IPS-18a (cell line): ENCODE measurements around the gene KCTD21.

Experiments used
- H3K27ac ChIP-seq: one replicate; pipeline ENCODE4 v1.5.1; 2013; ENCODE audit warnings: low read length
- H3K27me3 ChIP-seq: one replicate; pipeline ENCODE4 v1.6.1; 2013; ENCODE audit warnings: mild to moderate bottlenecking, low read length; ENCODE audit not compliant: control insufficient read depth, insufficient read depth
- H3K36me3 ChIP-seq: one replicate; pipeline ENCODE4 v1.6.1; 2013; ENCODE audit warnings: low read depth, low read length; ENCODE audit not compliant: control insufficient read depth
- H3K4me1 ChIP-seq: one replicate; pipeline ENCODE4 v1.6.1; 2013; ENCODE audit warnings: low read depth, low read length; ENCODE audit not compliant: control insufficient read depth
- H3K4me3 ChIP-seq: one replicate; pipeline ENCODE4 v1.5.1; 2013; ENCODE audit warnings: low read length
- H3K9ac ChIP-seq: one replicate; pipeline ENCODE4 v1.6.1; 2013; ENCODE audit warnings: mild to moderate bottlenecking, low read length, moderate library complexity
- H3K9me3 ChIP-seq: one replicate; pipeline ENCODE4 v1.6.1; 2013; ENCODE audit warnings: low read depth, low read length; ENCODE audit not compliant: control insufficient read depth

The KCTD21 gene

DNA sequence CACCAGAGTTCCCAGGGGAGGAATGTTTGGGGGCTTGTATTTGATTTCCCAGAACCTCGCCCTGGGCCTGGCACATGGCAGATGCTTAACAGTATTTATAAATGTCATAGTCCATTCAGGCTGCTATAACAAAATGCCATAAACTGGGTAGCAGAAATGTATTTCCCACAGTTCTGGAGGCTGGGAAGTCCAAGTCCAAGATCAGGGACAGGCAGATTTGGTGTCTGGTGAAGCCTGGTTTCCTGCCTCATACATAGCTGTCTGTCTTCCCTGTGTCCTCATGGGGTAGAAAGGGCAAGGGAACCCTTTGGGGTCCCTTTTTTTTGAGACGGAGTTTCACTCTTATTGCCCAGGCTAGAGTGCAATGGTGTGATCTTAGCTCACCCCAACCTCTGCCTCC is 24.0 kb downstream of the KCTD21 start:
- Histone ChIP-seq H3K9me3 (no peaks in the 10 kb centered on the region), H3K36me3 (no peaks in the 10 kb centered on the region), H3K4me3 (no peak overlapping the region), H3K27me3 (no peaks in the 10 kb centered on the region), H3K9ac (no peak overlapping the region), H3K27ac (no peak overlapping the region), H3K4me1 (no peaks in the 10 kb centered on the region)

DNA sequence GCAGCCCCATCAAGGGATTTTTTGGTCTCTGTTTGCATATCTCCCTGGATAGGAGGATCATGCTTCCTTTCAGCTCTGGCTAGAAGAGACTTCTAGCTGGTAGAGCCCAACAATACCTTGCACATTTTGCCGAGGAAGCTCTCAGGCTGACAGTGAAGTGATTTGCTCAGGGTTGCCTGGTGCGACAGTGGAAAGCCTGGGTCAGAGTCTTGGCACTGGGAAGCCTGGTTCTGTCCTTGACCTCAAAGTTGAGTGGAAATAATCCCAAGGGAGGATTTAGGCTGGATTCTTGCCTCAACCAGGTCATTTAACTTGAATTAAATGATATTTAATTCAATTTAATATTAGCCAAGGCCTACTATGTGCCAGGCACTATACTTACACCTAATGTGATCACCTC is 24.6 kb downstream of the KCTD21 start:
- H3K36me3 ChIP-seq: no peaks in the 10 kb centered on the region
- H3K9me3 ChIP-seq: no peaks in the 10 kb centered on the region
- no peak overlapping the region for H3K4me3 ChIP-seq
- H3K9ac ChIP-seq: no peak overlapping the region
- no peaks in the 10 kb centered on the region for H3K4me1 ChIP-seq
- H3K27ac ChIP-seq: no peak overlapping the region
- H3K27me3 ChIP-seq: no peaks in the 10 kb centered on the region

GRCh38 chr11:78161962-78162371 is 26.5 kb downstream of the KCTD21 start:
- H3K4me1 ChIP-seq: no peaks in the 10 kb centered on the region
- H3K9ac ChIP-seq: no peak overlapping the region
- H3K4me3 ChIP-seq: no peak overlapping the region
- H3K36me3 ChIP-seq: no peaks in the 10 kb centered on the region
- H3K27me3 ChIP-seq: no peaks in the 10 kb centered on the region
- no peak overlapping the region for H3K27ac ChIP-seq
- H3K9me3 ChIP-seq: no peaks in the 10 kb centered on the region

DNA sequence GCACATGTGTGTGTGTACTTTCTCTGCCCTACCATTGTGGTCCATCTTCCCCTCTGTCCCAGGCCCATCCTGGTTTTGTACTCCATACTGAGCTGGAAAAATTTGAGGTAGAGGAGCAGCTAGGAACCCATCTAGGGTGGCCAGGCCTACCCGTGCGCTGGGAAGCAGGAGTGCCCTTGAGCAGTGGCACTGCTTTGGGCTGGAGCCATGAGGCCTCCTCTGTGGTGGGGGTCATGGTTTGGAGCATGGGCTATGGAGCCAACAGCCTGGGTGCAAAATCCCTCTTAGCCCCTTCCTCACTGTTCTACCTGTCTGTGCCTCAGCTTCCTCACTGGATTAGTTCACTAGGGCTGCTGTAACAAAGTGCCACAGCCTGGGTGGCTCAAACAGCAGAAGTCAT is 27.1 kb downstream of the KCTD21 start:
- Histone ChIP-seq H3K9me3 (no peaks in the 10 kb centered on the region), H3K4me1 (no peaks in the 10 kb centered on the region), H3K27me3 (no peaks in the 10 kb centered on the region), H3K36me3 (no peaks in the 10 kb centered on the region), H3K27ac (no peak overlapping the region), H3K4me3 (no peak overlapping the region), H3K9ac (no peak overlapping the region)

DNA sequence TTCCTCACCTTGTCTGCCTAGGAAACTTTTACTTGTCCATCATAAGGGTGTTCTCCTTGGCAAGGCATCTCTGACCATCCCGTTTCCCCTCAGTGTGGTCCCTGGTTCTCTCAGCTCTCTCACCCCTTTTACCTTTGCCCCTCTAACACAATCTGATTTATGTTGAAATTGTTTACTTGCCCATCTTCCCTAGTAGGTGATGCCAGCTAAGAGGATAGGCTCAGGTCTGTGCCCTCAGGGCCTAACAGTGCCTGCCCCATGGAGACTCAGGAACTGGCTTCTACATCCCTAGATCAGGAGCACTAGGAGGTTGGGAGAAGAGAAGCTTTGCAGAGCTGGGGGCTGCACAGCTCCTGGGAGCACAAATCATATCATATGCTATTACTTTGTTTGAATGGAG is 27.9 kb downstream of the KCTD21 start:
- no peaks in the 10 kb centered on the region for H3K36me3 ChIP-seq
- H3K9ac ChIP-seq: no peak overlapping the region
- no peak overlapping the region for H3K4me3 ChIP-seq
- no peaks in the 10 kb centered on the region for H3K4me1 ChIP-seq
- H3K9me3 ChIP-seq: no peaks in the 10 kb centered on the region
- no peak overlapping the region for H3K27ac ChIP-seq
- H3K27me3 ChIP-seq: no peaks in the 10 kb centered on the region

DNA sequence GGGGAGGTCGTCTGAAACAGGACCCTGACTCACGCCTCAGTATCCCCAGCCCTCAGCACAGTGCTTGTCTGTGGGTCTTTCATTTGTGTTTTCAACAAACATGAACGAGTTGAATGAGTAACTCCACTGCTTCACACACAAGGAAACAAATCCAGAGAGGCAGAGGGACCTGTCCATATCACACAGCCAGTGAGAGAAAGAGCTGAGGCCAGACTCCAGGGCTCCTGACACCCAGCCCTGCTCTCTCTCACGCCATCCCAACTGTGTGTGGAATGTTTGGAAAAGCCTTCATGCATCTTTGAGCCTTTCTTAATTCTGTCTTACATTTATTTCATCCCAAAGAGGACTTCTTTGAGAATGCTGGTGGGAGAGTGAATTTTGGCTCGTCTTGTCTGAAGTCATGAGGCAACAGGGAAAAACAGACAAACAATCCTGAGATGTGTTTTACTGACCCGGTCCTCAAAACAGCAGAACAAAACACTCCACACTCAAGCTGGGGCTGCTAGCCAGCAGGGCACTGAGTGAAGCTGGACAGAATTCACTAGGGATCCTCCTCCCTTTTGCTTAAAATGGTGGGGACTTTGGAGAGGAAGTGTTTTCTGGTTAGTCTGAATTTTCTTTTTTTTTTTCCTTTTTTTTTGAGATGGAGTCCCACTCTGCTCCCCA is 29.3 kb downstream of the KCTD21 start:
- no peaks in the 10 kb centered on the region for H3K27me3 ChIP-seq
- no peaks in the 10 kb centered on the region for H3K36me3 ChIP-seq
- H3K27ac ChIP-seq: no peak overlapping the region
- no peaks in the 10 kb centered on the region for H3K4me1 ChIP-seq
- no peak overlapping the region for H3K9ac ChIP-seq
- no peak overlapping the region for H3K4me3 ChIP-seq
- H3K9me3 ChIP-seq: no peaks in the 10 kb centered on the region

DNA sequence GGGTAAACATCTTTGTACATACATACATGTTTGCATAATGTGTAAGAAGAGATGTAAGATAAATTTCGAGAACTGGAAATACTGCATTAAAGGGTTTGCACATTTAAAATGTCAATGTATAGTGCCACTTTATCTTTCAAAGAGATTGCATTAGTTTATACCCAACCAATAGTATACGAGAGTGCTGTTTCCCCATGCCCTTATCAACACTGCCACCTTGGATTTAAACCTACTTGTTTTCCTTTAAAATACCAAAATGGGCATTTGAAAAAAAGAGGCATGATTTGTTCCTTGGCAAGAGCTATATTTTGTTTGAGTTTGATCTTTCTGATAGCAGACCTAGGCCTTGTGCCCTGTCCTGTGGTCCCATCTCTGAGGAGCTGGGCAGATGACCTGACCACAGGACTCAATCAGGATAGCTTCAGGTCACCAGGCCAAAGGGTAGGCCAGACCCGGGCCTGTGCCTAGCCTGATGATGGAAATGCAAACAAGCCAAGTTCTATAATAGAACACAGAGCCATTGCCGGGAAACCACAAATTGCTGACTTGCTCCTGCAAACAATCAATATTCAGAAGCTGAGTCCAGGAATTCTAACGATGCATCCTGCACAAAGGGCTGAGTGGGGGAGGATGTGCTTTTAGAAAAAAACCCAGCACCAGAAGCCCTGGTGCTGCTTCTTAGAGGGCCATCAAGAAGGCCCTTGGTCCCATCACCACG is 32.1 kb downstream of the KCTD21 start:
- no peak overlapping the region for H3K27ac ChIP-seq

GRCh38 chr11:78151804-78152203 is 36.6 kb downstream of the KCTD21 start:
- no peak overlapping the region for H3K27ac ChIP-seq
- H3K4me3 ChIP-seq: no peak overlapping the region
- peaks cover 4% of the 10 kb centered on the region for H3K36me3 ChIP-seq
- no peaks in the 10 kb centered on the region for H3K9me3 ChIP-seq
- peaks cover 3% of the 10 kb centered on the region for H3K4me1 ChIP-seq
- no peaks in the 10 kb centered on the region for H3K27me3 ChIP-seq
- no peak overlapping the region for H3K9ac ChIP-seq

More for the DNA sequence above, 32.1 kb downstream of the KCTD21 start:
- H3K9me3 ChIP-seq: no peaks in the 10 kb centered on the region
- H3K4me3 ChIP-seq: no peak overlapping the region
- H3K9ac ChIP-seq: no peak overlapping the region
- no peaks in the 10 kb centered on the region for H3K4me1 ChIP-seq
- no peaks in the 10 kb centered on the region for H3K27me3 ChIP-seq
- H3K36me3 ChIP-seq: peaks cover 4% of the 10 kb centered on the region

DNA sequence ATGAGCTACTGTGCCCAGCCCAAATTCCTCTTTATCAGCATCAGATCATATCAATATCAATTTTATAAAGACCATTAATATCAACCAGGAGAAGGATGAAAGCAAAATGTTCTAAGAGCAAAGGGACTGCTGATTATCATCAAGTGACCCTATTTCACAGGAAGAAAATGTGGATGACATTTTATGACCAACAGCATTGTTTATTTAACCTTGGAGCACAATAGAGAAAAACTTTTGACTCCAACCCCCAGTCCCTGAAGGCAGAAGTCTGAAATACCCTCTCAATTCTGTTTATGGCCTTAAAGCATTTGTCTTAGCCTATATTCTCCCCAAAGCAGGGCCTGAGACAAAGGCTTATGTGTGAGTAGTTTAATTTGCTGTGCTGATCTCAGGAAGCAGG is 37.7 kb downstream of the KCTD21 start:
- H3K27ac ChIP-seq: no peak overlapping the region
- H3K27me3 ChIP-seq: no peaks in the 10 kb centered on the region
- no peak overlapping the region for H3K4me3 ChIP-seq
- no peaks in the 10 kb centered on the region for H3K9me3 ChIP-seq
- peaks cover 4% of the 10 kb centered on the region for H3K36me3 ChIP-seq
- no peak overlapping the region for H3K9ac ChIP-seq
- H3K4me1 ChIP-seq: peaks cover 3% of the 10 kb centered on the region

DNA sequence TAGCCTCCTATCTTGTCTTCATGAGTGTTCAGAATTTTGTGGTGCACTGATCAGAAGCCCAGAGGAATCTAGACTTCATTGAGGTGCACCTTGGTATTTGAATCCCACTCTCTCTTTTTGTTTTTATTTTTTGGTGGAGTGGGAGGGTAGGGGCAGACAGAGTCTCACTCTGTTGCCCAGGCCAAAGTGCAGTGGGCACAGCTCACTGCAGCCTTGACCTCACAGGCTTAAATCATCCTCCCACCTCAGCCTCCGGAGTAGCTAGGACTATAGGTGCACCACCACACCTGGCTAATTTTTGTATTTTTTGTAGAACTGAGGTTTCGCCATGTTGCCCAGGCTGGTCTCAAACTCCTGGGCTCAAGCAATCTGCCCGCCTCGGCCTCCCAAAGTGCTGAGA is 38.1 kb downstream of the KCTD21 start:
- no peak overlapping the region for H3K9ac ChIP-seq
- no peaks in the 10 kb centered on the region for H3K27me3 ChIP-seq
- peaks cover 4% of the 10 kb centered on the region for H3K36me3 ChIP-seq
- H3K4me3 ChIP-seq: no peak overlapping the region
- no peaks in the 10 kb centered on the region for H3K9me3 ChIP-seq
- H3K27ac ChIP-seq: no peak overlapping the region
- H3K4me1 ChIP-seq: peaks cover 3% of the 10 kb centered on the region

- H3K4me1 ChIP-seq: peaks cover 3% of the 10 kb centered on the region
- H3K27me3 ChIP-seq: no peaks in the 10 kb centered on the region
- no peak overlapping the region for H3K9ac ChIP-seq
- no peak overlapping the region for H3K4me3 ChIP-seq
- H3K36me3 ChIP-seq: peaks cover 4% of the 10 kb centered on the region
- H3K9me3 ChIP-seq: no peaks in the 10 kb centered on the region
- H3K27ac ChIP-seq: no peak overlapping the region
Observed at GRCh38 chr11:78149646-78150045, 38.8 kb downstream of the KCTD21 start.

GRCh38 chr11:78147807-78148206 is 40.6 kb downstream of the KCTD21 start:
- H3K4me3 ChIP-seq: no peak overlapping the region
- H3K36me3 ChIP-seq: peaks cover 4% of the 10 kb centered on the region
- H3K4me1 ChIP-seq: peaks cover 3% of the 10 kb centered on the region
- no peaks in the 10 kb centered on the region for H3K9me3 ChIP-seq
- no peak overlapping the region for H3K9ac ChIP-seq
- no peak overlapping the region for H3K27ac ChIP-seq
- H3K27me3 ChIP-seq: no peaks in the 10 kb centered on the region
